ENCODE results near the gene DUOXA1.

Gene DUOXA1

GRCh38 chr15:45171912-45172311, 42.2 kb upstream of the DUOXA1 start:
- H3K4me1 ChIP-seq (ENCODE audit: insufficient read depth, low read length): peaks cover 8% of the 10 kb centered on the region
- H3K4me2 ChIP-seq (ENCODE audit: insufficient read depth, low read length): no peak overlapping the region
- no peak overlapping the region for H3K9ac ChIP-seq (ENCODE audit: low read depth, low read length)
- H3K27me3 ChIP-seq (ENCODE audit: insufficient read depth, low read length, poor library complexity): no peaks in the 10 kb centered on the region
- no peak overlapping the region for H2AFZ ChIP-seq (ENCODE audit: low read depth, low read length)
- no peak for TF ChIP-seq CTCF (IDR thresholded peaks at IDR 0.05; ENCODE audit: borderline replicate concordance, extremely low read depth, low read length, poor library complexity, severe bottlenecking)
- TF ChIP-seq EZH2 (IDR thresholded peaks at IDR 0.05; ENCODE audit: borderline replicate concordance, low read depth, low read length, severe bottlenecking): no peak
- H3K36me3 ChIP-seq (ENCODE audit: insufficient read depth, low read length): no peaks in the 10 kb centered on the region
- H3K9me3 ChIP-seq (ENCODE audit: insufficient read depth, low read length, severe bottlenecking): no peaks in the 10 kb centered on the region
- no peaks in the 10 kb centered on the region for H4K20me1 ChIP-seq (ENCODE audit: insufficient read depth, low read length)
- H3K4me3 ChIP-seq (ENCODE audit: low read depth in 1 of 2, low read length in 2 of 2): no peak overlapping the region
- ATAC-seq (ENCODE audit: insufficient read depth, low read depth) (no peak), DNase-seq (no peak)
- no peak overlapping the region for H3K27ac ChIP-seq (ENCODE audit: low read length)
- no peaks in the 10 kb centered on the region for H3K79me2 ChIP-seq (ENCODE audit: insufficient read depth, low read length)

GRCh38 chr15:45169608-45170480, 40.2 kb upstream of the DUOXA1 start:
- no peak overlapping the region for H2AFZ ChIP-seq (ENCODE audit: low read depth, low read length)
- H3K27ac ChIP-seq (ENCODE audit: low read length): no peak overlapping the region
- DNase-seq (no peak), ATAC-seq (ENCODE audit: insufficient read depth, low read depth) (no peak)
- H3K4me2 ChIP-seq (ENCODE audit: insufficient read depth, low read length): no peak overlapping the region
- H3K9ac ChIP-seq (ENCODE audit: low read depth, low read length): no peak overlapping the region
- no peaks in the 10 kb centered on the region for H3K9me3 ChIP-seq (ENCODE audit: insufficient read depth, low read length, severe bottlenecking)
- TF ChIP-seq EZH2 (IDR thresholded peaks at IDR 0.05; ENCODE audit: borderline replicate concordance, low read depth, low read length, severe bottlenecking) (no peak), CTCF (IDR thresholded peaks at IDR 0.05; ENCODE audit: borderline replicate concordance, extremely low read depth, low read length, poor library complexity, severe bottlenecking) (no peak)
- H3K36me3 ChIP-seq (ENCODE audit: insufficient read depth, low read length): no peaks in the 10 kb centered on the region
- no peaks in the 10 kb centered on the region for H3K27me3 ChIP-seq (ENCODE audit: insufficient read depth, low read length, poor library complexity)
- H3K4me1 ChIP-seq (ENCODE audit: insufficient read depth, low read length): peaks cover 23% of the 10 kb centered on the region
- H3K4me3 ChIP-seq (ENCODE audit: low read depth in 1 of 2, low read length in 2 of 2): no peak overlapping the region
- peaks cover 8% of the 10 kb centered on the region for H3K79me2 ChIP-seq (ENCODE audit: insufficient read depth, low read length)
- H4K20me1 ChIP-seq (ENCODE audit: insufficient read depth, low read length): no peaks in the 10 kb centered on the region

GRCh38 chr15:45168751-45169551, 39.3 kb upstream of the DUOXA1 start:
- no peak for DNase-seq

More at GRCh38 chr15:45168751-45169551, 39.3 kb upstream of the DUOXA1 start:
- Histone ChIP-seq H3K36me3 (ENCODE audit: insufficient read depth, low read length) (no peaks in the 10 kb centered on the region), H2AFZ (ENCODE audit: low read depth, low read length) (no peak overlapping the region), H3K27me3 (ENCODE audit: insufficient read depth, low read length, poor library complexity) (no peaks in the 10 kb centered on the region), H3K4me2 (ENCODE audit: insufficient read depth, low read length) (no peak overlapping the region), H3K4me1 (ENCODE audit: insufficient read depth, low read length) (peaks cover 23% of the 10 kb centered on the region), H3K9ac (ENCODE audit: low read depth, low read length) (no peak overlapping the region), H3K79me2 (ENCODE audit: insufficient read depth, low read length) (peaks cover 8% of the 10 kb centered on the region), H4K20me1 (ENCODE audit: insufficient read depth, low read length) (no peaks in the 10 kb centered on the region), H3K9me3 (ENCODE audit: insufficient read depth, low read length, severe bottlenecking) (no peaks in the 10 kb centered on the region), H3K27ac (ENCODE audit: low read length) (no peak overlapping the region), H3K4me3 (ENCODE audit: low read depth in 1 of 2, low read length in 2 of 2) (no peak overlapping the region)
- TF ChIP-seq EZH2 (IDR thresholded peaks at IDR 0.05; ENCODE audit: borderline replicate concordance, low read depth, low read length, severe bottlenecking) (no peak), CTCF (IDR thresholded peaks at IDR 0.05; ENCODE audit: borderline replicate concordance, extremely low read depth, low read length, poor library complexity, severe bottlenecking) (no peak)
- ATAC-seq (ENCODE audit: insufficient read depth, low read depth): no peak

Data from DND-41 (cell line).